IPS DF 19.7 (cell line): ENCODE results near the gene LRRC2.
"Not testable (repeated sequence)": the region's sequence is repeated elsewhere in the genome, so short reads cannot be mapped to it uniquely, and the experiment has no call there.

Source experiments
- DNase-seq: peaks from one replicate; pipeline ENCODE4 v3.0.0-alpha.2; 2013; ENCODE audit warnings: low read depth, low spot score

Gene LRRC2

GRCh38 chr3:46584598-46585467 lies 18.7 kb upstream of the LRRC2 start:
- no peak for DNase-seq

- DNase-seq = no peak
These were observed 14.6 kb upstream of the LRRC2 start for GRCh38 chr3:46580675-46581074.

- DNase-seq = no peak
These were observed 13.7 kb upstream of the LRRC2 start for GRCh38 chr3:46579756-46580286.

DNA sequence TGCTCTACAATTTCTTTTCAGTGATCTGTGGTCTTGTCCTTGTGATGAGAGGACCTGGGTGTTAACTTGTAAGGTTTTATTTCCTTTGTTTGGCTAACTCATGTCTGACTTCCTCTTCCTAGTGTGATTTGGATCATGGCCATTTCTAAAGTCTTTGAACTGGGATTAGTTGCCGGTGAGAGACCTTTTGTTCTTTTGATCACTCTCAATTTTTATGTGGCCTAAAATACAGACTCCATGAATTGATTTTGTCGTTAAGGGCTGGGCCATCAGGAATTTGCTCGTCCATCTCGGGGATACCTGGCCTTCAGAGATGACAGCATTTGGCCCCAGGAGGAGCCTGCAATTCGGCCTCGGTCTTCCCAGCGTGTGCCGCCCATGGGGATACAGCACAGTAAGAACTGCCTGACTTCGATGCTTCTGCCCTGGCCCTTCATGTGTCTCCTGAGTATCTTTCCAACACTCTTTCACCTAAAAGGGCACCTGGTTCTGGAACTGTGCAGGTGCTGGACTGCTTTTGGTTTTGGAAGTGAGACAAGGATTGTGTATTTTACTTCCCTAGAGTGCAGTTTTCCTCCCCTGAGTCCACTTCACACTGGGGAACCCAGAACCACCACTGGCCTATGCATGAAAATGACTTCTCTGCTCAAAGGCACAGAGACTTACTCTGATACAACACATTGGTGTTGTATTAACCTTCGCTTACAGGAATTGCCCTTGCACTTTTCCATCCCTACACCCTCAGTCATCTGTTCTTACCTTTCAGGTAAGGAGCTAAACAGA lies 13.1 kb upstream of the LRRC2 start:
- no peak for DNase-seq

DNA sequence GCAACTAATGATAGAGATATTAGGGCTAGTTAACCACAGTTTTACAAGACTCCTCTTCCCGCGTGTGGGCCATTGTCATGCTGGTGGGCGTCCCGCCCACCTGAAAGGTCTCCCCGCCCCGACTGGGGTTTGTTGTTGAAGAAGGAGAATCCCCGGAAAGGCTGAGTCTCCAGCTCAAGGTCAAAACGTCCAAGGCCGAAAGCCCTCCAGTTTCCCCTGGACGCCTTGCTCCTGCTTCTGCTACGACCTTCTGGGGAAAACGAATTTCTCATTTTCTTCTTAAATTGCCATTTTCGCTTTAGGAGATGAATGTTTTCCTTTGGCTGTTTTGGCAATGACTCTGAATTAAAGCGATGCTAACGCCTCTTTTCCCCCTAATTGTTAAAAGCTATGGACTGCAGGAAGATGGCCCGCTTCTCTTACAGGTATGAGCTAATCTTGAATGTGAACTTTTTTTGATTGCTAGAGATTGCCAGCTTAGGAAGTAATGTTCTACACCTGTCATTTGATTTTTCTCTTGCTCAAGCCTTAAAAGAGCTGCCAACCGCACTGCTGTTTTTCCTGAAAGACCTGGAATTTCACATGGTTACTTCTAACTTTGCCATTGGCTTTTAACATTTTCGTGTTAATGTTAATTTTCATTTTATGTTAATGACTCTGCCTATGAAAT lies 11.6 kb upstream of the LRRC2 start:
- not testable (repeated sequence) for DNase-seq

- no peak for DNase-seq
These were observed 10.8 kb upstream of the LRRC2 start for GRCh38 chr3:46576879-46577278.

GRCh38 chr3:46576386-46576785 lies 10.3 kb upstream of the LRRC2 start:
- DNase-seq = no peak

DNA sequence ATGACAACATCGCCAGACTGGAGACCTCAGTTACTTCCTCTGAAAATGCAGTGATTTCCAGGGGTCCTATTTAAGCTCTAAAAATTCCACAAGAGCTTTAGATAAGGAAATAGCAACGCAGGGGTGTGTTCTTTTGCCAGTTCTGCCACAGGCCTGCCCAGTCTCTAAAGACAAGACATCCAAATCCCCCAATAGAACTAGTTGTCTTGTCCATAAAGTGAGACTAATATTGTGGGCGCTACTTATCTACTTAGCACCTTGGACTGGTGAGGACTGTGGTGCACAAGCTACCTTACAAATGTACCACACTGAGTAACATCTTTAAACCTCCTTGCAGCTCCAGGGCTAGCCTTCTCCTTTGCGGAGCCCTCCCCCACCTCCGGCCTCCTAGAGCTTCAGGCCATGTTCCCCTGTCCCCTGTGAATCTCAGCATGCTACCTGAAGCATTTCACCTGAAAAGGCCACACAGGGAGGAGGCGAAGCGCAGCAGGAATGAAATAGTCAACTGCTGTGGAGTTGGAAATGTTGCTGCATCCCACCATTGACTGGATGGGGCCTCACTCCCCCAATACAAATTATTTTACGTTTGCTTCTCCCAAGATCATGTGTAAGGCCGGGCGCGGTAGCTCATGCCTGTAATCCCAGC lies 9.6 kb upstream of the LRRC2 start:
- DNase-seq = no peak

GRCh38 chr3:46574881-46575576 lies 8.9 kb upstream of the LRRC2 start:
- no peak for DNase-seq

DNA sequence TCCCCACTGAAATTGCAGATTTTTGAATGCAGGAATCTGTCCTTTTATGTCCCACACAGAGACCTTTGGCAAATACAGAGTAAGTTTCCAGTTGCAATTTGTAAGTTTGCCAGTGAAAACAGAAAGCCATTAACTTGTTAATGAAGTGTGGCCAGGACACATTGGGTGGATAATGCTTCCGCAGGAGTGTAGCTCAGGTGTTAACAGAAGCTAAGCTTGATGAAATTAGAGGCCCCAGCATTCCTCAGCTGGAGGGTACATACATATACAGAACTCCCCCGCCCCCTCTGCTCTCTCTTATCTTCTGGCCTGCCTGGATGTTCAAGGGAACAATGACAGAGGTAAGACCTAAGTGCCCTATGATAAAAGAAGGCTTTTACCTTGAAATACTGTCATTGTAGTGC lies 8.1 kb upstream of the LRRC2 start:
- peak; percentile 96 for DNase-seq

DNA sequence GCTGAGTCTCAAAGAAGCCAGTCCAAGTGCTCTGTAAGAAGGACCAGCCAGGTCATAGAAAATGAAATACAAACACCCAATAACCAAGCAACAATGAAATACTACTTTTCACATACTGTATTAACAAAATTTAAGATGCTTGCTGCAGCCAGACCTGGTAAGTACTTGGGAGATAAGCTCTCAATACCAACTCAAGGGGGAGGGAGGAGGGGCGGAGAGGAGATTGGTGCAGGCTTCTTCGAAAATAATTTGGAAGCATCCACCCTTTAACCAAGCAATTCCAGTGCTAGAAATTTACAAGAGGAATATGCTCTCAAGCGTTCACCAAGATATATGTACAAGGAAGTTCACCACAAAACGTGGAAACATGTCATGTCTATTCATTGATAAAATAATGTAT lies 7.6 kb upstream of the LRRC2 start:
- no peak for DNase-seq

GRCh38 chr3:46571684-46572083 lies 5.6 kb upstream of the LRRC2 start:
- no peak for DNase-seq

GRCh38 chr3:46565607-46566039 lies 479 bp downstream of the LRRC2 start:
- DNase-seq = no peak

- DNase-seq = no peak
These were observed 1.0 kb downstream of the LRRC2 start for GRCh38 chr3:46565077-46565476.

GRCh38 chr3:46564190-46565021 lies 1.7 kb downstream of the LRRC2 start:
- no peak for DNase-seq

- DNase-seq = no peak
These were observed 4.2 kb downstream of the LRRC2 start for GRCh38 chr3:46561951-46562350.

DNA sequence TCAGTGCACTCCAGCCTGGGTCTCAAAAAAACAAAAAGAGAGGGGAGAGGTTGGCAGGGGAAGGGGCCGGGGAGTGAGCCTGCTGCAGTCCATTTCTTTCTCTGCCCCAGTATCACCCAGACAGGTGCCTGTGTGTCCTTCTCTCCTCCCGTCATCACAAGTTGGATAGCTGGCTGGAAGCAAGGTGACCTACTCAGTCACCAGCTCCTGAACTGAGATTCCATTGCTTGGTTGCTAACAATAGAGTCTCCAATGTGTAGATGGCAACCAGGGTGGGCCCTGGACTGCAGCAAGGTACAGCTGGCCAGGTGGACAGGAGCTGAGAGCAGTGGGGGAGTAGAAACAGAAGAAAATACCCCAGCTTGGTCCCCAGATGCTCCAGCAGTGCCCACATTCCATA lies 4.6 kb downstream of the LRRC2 start:
- no peak for DNase-seq

GRCh38 chr3:46559091-46559704 lies 6.9 kb downstream of the LRRC2 start:
- no peak for DNase-seq

GRCh38 chr3:46558184-46559043 lies 7.7 kb downstream of the LRRC2 start:
- no peak for DNase-seq
